ENCODE data around the gene UBR3.
A peak's percentile ranks its signal among the peaks of the same experiment; 100 is the strongest.
"Not testable (repeated sequence)": the region's sequence is repeated elsewhere in the genome, so short reads cannot be mapped to it uniquely, and the experiment has no call there.

Gene UBR3

GRCh38 chr2:170070778-170071177 is 243.5 kb downstream of the UBR3 start:
- no peak for DNase-seq

- peak; percentile 28 to 33 for DNase-seq
Measured at GRCh38 chr2:170073288-170073687, 246.0 kb downstream of the UBR3 start.

GRCh38 chr2:170076189-170076588 is 248.9 kb downstream of the UBR3 start:
- DNase-seq: no peak

DNA sequence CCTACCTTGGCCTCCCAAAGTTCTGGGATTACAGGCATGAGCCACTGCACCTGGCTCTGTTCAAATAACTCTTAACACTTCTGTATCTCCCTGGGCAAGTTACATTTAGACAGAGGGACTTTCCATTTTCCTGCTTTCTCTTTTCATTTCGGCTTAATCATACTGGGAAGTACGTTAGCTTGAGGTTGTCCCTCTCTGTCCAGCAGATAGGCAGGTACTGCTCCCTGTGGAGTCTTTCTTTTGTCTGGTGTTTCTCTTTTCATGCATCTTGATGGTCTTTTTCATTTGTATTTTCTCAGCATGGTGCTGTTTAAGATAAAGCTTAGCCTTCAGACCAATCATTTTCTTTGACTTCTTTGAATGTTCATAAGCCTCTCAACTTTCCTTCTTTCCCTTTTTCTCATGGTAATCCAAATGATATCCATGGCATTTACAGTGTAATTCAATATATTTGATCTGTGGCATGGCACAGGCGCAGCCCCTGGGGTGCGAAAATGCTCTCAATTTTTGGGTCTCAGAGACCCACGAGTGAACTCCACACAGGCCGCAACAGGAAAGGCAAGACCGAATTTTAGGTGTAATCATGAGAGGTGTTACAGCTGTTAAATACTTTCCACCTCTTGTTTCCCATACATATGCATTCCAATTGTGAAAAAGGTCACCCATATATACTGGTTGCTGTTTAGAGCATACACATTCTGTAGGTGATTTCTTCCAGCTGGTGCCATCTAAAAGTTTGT is 250.7 kb downstream of the UBR3 start:
- no peak for DNase-seq

DNA sequence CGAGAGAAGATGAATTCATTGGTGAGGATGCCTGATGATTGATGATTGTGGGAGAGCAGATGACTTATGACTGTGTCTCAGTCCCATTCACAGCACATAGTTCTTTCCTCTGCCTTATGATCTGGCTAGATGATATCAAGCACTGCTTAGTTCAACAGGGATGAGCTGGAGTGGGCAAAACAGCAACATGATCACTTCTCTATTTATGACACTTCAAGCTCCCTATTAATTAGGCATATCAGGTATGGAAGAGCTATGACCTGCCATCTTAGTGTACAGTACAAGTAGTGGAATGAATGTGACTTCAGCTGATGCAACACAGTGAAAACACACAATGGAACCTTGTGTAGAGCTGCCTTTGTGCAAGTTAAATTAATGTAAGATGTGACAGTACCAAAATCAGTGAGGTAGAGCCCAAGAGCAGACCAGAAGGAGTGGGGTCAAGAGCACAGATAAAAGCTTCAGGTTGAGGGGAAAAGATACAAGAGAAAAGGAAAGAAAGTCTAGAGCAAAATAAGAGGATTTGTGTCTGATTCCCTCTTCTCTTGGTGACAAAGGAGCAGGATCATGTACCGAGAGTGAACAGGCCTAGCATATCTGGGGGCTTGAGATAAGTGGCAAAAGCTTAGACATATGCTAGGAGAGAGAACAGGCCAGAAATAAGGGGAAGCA is 257.7 kb downstream of the UBR3 start:
- no peak for DNase-seq

- no peak for DNase-seq
Measured at GRCh38 chr2:170086117-170086688, 258.9 kb downstream of the UBR3 start.

GRCh38 chr2:170086751-170087412 is 259.6 kb downstream of the UBR3 start:
- DNase-seq: peak; percentile 53 to 64

- DNase-seq: no peak
Measured at GRCh38 chr2:170087413-170087793, 260.1 kb downstream of the UBR3 start.

- DNase-seq: no peak
Measured at GRCh38 chr2:170088776-170089175, 261.5 kb downstream of the UBR3 start.

- no peak for DNase-seq
Measured at GRCh38 chr2:170090229-170090628, 263.0 kb downstream of the UBR3 start.

GRCh38 chr2:170091436-170091835 is 264.2 kb downstream of the UBR3 start:
- no peak for DNase-seq

DNA sequence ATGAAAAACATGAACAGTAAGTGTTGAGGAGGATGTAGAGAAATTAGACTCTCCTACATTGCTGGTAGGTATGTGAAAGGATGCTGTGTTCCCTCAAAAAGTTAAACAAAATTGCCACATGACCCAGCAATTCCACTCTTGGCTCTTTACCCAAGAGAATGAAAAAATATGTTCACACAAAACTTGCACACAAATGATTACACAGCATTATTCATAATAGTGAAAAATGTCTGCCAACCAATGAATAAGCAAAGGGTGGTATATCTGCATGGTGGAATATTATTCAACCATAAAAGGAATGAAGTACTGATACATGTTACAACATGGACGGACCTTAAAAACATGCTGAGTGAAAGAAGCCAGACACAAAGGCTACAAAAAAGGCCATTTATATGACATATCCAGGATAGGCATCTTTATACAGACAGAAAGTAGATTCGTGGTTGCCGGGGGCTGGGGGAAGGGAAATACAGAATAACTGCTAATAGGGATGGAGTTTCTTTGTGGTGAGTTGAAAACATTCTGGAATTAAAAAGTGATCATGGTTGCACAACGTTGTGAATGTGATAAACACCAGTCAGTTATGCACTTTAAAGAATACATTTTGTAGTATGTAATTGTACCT is 265.3 kb downstream of the UBR3 start:
- no peak for DNase-seq

- DNase-seq: no peak
Measured at GRCh38 chr2:170095380-170095779, 268.1 kb downstream of the UBR3 start.

DNA sequence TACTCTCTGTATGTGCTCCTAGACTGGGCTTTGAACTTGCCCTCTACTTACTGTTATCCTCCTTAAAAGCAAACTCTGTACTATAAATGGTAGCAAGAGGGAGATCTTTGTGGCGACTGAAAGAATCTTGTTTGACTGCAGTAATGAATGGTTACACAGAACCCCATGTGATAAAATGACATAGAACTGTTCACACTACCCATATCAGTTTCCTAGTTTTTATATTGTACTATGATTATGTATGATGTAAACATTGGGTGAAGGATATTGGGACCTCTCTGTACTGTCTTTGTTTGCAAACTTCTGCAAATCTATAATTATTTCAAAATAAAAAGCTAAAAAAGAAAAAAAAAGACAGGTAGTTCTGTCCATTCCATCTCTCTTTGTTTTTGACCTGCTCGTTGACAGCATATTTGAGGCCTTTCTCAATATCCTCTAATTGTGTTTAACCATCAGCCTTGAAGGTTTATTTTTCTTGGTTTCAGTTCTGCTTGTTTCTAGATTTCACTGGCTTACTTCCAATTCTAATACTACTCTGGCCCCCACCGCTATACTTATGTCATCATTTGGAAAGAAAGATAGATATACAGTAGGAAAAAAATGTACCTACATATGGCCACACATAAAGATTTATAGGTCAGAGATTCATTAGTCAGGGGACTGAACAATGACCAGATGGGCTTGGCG is 271.5 kb downstream of the UBR3 start:
- DNase-seq: no peak

GRCh38 chr2:170101789-170102188 is 274.5 kb downstream of the UBR3 start:
- no peak for DNase-seq

GRCh38 chr2:170106102-170106840 is 279.0 kb downstream of the UBR3 start:
- no peak for DNase-seq

DNA sequence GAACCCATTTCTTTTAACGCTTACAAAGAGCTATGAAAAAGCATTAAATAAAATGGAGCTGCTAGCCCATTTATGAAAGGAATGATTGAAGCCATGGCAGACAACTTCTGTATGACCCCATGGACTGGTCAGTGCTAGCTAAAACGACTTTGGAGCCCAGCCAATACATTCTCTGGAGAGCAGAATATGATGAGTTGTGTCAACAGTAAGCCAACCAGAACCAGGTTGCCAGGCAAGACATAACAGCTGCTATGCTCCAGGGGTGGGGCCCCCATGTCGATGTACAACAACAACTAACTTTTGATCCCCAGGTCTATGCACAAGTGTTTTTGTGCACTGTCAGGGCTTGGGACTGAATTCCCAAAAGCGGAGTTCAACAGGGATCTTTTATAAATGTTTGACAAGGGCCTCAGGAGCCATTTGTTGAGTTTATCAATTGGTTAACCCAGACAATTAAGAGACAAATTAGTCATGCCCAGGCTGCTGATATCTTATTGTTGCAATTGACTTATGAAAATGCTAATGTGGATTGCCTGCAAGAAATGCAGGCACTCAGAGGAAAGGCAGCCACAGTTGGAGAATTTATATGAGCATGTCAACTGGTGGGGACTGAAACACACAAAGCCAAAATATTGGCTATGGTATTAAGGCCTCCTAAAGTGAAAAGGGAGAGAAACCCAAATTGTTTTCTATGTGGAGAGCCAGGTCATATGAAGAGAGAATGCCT is 286.1 kb downstream of the UBR3 start:
- DNase-seq: no peak

DNA sequence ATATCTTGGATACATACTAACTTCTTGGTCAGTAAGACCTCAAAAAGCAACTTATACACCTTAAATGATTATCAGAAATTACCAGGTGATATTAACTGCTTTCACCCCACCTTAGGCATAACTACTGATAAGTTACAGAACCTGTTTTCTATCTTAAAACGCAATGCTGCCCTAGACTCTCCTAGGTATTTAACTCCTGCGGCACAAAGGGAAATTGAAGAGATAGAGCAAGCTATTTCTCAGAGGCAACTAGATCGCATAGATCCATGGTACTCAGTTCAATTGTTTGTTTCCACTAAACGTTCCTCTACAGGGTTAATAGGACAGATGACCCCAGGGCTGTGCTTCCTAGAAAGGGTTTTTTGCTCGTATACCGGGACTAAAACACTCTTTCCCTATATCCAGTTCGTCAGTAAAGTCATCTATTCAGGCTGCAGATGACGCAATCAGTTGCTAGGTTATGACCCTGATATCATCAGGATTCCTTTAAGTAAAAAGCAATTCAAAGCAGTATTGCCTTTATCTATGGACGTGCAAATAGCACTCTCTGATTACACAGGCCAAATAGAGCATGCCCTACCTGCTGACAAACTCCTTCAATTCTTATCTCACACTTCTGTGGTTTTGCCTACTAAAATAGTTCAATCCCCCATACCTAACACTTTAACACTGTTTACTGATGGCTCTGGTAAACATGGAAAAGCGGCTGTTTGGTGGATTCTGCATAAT is 288.4 kb downstream of the UBR3 start:
- DNase-seq: no peak

DNA sequence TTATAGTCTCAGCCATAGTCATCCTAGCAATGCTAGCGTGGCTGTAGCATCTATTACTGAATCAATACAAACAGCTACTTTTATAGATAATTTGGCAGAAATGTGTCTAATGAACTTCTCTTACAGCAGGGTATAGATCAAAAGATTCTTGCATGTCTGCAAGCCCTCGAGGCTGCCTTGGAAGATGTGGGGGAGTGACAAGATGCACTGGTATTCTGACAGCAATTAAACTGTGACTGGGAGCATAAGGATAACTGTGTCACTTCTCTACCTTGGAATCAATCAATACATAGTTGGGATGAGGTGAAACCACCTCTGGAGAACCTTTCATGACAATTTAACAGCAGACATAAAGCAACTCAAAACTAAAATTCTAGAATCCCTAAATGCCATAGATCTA is 291.4 kb downstream of the UBR3 start:
- DNase-seq: no peak

GRCh38 chr2:170119326-170119725 is 292.1 kb downstream of the UBR3 start:
- not testable (repeated sequence) for DNase-seq

DNA sequence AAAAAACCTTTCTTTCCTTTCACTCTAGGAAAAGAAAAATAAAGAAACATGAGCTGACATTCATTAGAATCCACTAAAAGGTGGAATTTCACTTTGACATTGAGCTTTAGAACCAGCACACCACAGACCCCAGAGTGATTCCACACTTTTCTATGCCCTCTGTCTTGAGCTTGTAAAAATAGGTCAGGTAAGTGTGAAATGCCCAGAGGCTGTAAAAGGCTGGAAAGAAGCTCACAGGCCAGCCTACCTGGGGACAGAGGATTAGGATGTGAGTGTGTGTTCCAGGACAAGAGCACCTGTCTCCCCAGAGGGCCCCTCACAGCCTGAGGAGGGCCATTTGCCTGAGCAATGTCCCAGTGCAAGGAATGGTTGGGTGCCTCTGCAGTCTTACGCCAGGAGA is 294.4 kb downstream of the UBR3 start:
- no peak for DNase-seq
